Osteocyte (in vitro differentiated cells): ENCODE measurements around the gene TAP2. TPM values are rescaled to one million over a fixed set of nuclear protein-coding genes. Genes with fewer than 3 reads are reported as not detected.

ENCODE experiments used
- DNase-seq: peaks from one replicate; pipeline ENCODE4 v3.0.0; 2021; ENCODE audit warnings: mixed read lengths; ENCODE audit not compliant: unreplicated experiment; ENCODE audit errors: extremely low spot score
- H3K27ac Mint-ChIP-seq: one replicate; pipeline ENCODE4 v1.8.0; 2021; ENCODE audit warnings: mild to moderate bottlenecking, mixed read lengths; ENCODE audit not compliant: unreplicated experiment
- H3K27me3 Mint-ChIP-seq: one replicate; pipeline ENCODE4 v1.8.0; 2021; ENCODE audit warnings: mixed read lengths; ENCODE audit not compliant: unreplicated experiment
- H3K36me3 Mint-ChIP-seq: one replicate; pipeline ENCODE4 v1.8.0; 2021; ENCODE audit warnings: mixed read lengths; ENCODE audit not compliant: unreplicated experiment
- H3K4me1 Mint-ChIP-seq: one replicate; pipeline ENCODE4 v1.8.0; 2021; ENCODE audit warnings: mixed read lengths; ENCODE audit not compliant: unreplicated experiment
- H3K4me3 Mint-ChIP-seq: one replicate; pipeline ENCODE4 v1.8.0; 2021; ENCODE audit warnings: mild to moderate bottlenecking, moderate library complexity, mixed read lengths; ENCODE audit not compliant: unreplicated experiment
- H3K9me3 Mint-ChIP-seq: one replicate; pipeline ENCODE4 v1.8.0; 2021; ENCODE audit warnings: mixed read lengths; ENCODE audit not compliant: unreplicated experiment
- CTCF ChIP-seq: fragments of 200-600 bp; sonication (generic); IDR thresholded peaks from 2 replicates; pipeline ENCODE4 v1.5.0; 2021; ENCODE audit warnings: antibody characterized with exemption, mild to moderate bottlenecking, moderate library complexity
- total RNA-seq: library from RNA; stranded (reverse); gene quantifications from 2 replicates; pipeline ENCODE4 v1.2.1, GENCODE V29; 2021

Gene TAP2
- total RNA-seq, 1 donor from 2014 or later = 51.9 TPM

- no peak for TF ChIP-seq CTCF
- no peak overlapping the region for H3K27ac Mint-ChIP-seq
- H3K36me3 Mint-ChIP-seq = peaks cover 28% of the 10 kb centered on the region
- H3K9me3 Mint-ChIP-seq = no peaks in the 10 kb centered on the region
- H3K4me1 Mint-ChIP-seq = peaks cover 12% of the 10 kb centered on the region
- H3K27me3 Mint-ChIP-seq = no peaks in the 10 kb centered on the region
- no peak for DNase-seq
- no peak overlapping the region for H3K4me3 Mint-ChIP-seq
These were observed 3.2 kb downstream of the TAP2 start for GRCh38 chr6:32835167-32835893.

GRCh38 chr6:32833664-32834063, 4.9 kb downstream of the TAP2 start:
- no peak for TF ChIP-seq CTCF
- H3K27me3 Mint-ChIP-seq = no peaks in the 10 kb centered on the region
- H3K4me1 Mint-ChIP-seq = peaks cover 10% of the 10 kb centered on the region
- H3K9me3 Mint-ChIP-seq = no peaks in the 10 kb centered on the region
- H3K4me3 Mint-ChIP-seq = no peak overlapping the region
- peaks cover 29% of the 10 kb centered on the region for H3K36me3 Mint-ChIP-seq
- no peak for DNase-seq
- H3K27ac Mint-ChIP-seq = no peak overlapping the region

GRCh38 chr6:32832535-32832934, 6.0 kb downstream of the TAP2 start:
- TF ChIP-seq CTCF = no peak
- no peaks in the 10 kb centered on the region for H3K27me3 Mint-ChIP-seq
- H3K4me1 Mint-ChIP-seq = peaks cover 8% of the 10 kb centered on the region
- H3K4me3 Mint-ChIP-seq = no peak overlapping the region
- no peaks in the 10 kb centered on the region for H3K9me3 Mint-ChIP-seq
- no peak overlapping the region for H3K27ac Mint-ChIP-seq
- peaks cover 29% of the 10 kb centered on the region for H3K36me3 Mint-ChIP-seq
- no peak for DNase-seq

GRCh38 chr6:32830936-32831335, 7.6 kb downstream of the TAP2 start:
- no peak for TF ChIP-seq CTCF
- Mint-ChIP-seq H3K36me3 (peaks cover 27% of the 10 kb centered on the region), H3K27me3 (no peaks in the 10 kb centered on the region), H3K9me3 (no peaks in the 10 kb centered on the region), H3K4me1 (no peaks in the 10 kb centered on the region), H3K4me3 (no peak overlapping the region), H3K27ac (no peak overlapping the region)
- no peak for DNase-seq

- H3K27me3 Mint-ChIP-seq = no peaks in the 10 kb centered on the region
- no peak overlapping the region for H3K27ac Mint-ChIP-seq
- no peaks in the 10 kb centered on the region for H3K9me3 Mint-ChIP-seq
- peaks cover 22% of the 10 kb centered on the region for H3K36me3 Mint-ChIP-seq
- H3K4me3 Mint-ChIP-seq = no peak overlapping the region
- DNase-seq = no peak
- TF ChIP-seq CTCF = no peak
- H3K4me1 Mint-ChIP-seq = no peaks in the 10 kb centered on the region
These were observed 8.5 kb downstream of the TAP2 start for GRCh38 chr6:32830017-32830416.
